GM12892 (cell line): ENCODE data around the gene MBD6.

Source experiments
- POLR2A ChIP-seq: IDR thresholded peaks from 2 replicates; pipeline ENCODE4 v1.6.1; 2011; ENCODE audit warnings: low read depth, low read length, control low read depth
- POLR2AphosphoS5 ChIP-seq: IDR thresholded peaks from 2 replicates; pipeline ENCODE4 v1.6.1; 2011; ENCODE audit warnings: low read depth, low read length, control low read depth
- TAF1 ChIP-seq: IDR thresholded peaks from 2 replicates; pipeline ENCODE4 v1.6.1; 2011; ENCODE audit warnings: low read depth, mild to moderate bottlenecking, control low read depth, low read length, borderline replicate concordance

GRCh38 chr12:57474430-57474829 lies 48.2 kb upstream of the MBD6 start:
- TF ChIP-seq POLR2AphosphoS5 (no peak), POLR2A (no peak), TAF1 (no peak)
